ENCODE results near the gene FREY1.

- TF ChIP-seq, protein P1, sequence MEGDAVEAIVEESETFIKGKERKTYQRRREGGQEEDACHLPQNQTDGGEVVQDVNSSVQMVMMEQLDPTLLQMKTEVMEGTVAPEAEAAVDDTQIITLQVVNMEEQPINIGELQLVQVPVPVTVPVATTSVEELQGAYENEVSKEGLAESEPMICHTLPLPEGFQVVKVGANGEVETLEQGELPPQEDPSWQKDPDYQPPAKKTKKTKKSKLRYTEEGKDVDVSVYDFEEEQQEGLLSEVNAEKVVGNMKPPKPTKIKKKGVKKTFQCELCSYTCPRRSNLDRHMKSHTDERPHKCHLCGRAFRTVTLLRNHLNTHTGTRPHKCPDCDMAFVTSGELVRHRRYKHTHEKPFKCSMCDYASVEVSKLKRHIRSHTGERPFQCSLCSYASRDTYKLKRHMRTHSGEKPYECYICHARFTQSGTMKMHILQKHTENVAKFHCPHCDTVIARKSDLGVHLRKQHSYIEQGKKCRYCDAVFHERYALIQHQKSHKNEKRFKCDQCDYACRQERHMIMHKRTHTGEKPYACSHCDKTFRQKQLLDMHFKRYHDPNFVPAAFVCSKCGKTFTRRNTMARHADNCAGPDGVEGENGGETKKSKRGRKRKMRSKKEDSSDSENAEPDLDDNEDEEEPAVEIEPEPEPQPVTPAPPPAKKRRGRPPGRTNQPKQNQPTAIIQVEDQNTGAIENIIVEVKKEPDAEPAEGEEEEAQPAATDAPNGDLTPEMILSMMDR (tag by site-specific recombination; IDR thresholded peaks at IDR 0.05) = no peak
- TF ChIP-seq, protein P2, sequence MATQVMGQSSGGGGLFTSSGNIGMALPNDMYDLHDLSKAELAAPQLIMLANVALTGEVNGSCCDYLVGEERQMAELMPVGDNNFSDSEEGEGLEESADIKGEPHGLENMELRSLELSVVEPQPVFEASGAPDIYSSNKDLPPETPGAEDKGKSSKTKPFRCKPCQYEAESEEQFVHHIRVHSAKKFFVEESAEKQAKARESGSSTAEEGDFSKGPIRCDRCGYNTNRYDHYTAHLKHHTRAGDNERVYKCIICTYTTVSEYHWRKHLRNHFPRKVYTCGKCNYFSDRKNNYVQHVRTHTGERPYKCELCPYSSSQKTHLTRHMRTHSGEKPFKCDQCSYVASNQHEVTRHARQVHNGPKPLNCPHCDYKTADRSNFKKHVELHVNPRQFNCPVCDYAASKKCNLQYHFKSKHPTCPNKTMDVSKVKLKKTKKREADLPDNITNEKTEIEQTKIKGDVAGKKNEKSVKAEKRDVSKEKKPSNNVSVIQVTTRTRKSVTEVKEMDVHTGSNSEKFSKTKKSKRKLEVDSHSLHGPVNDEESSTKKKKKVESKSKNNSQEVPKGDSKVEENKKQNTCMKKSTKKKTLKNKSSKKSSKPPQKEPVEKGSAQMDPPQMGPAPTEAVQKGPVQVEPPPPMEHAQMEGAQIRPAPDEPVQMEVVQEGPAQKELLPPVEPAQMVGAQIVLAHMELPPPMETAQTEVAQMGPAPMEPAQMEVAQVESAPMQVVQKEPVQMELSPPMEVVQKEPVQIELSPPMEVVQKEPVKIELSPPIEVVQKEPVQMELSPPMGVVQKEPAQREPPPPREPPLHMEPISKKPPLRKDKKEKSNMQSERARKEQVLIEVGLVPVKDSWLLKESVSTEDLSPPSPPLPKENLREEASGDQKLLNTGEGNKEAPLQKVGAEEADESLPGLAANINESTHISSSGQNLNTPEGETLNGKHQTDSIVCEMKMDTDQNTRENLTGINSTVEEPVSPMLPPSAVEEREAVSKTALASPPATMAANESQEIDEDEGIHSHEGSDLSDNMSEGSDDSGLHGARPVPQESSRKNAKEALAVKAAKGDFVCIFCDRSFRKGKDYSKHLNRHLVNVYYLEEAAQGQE (tag by site-specific recombination; IDR thresholded peaks at IDR 0.05) = no peak
- TF ChIP-seq ZNF341 (tag by site-specific recombination; IDR thresholded peaks at IDR 0.05; ENCODE audit: low read depth) (no peak), MYNN (tag by site-specific recombination; IDR thresholded peaks at IDR 0.05; ENCODE audit: borderline replicate concordance) (no peak), GFI1B (tag by site-specific recombination; IDR thresholded peaks at IDR 0.05) (no peak), ZNF600 (tag by site-specific recombination; IDR thresholded peaks at IDR 0.05) (no peak), ZBTB1 (tag by site-specific recombination; IDR thresholded peaks at IDR 0.05) (no peak), SP2 (tag by site-specific recombination; IDR thresholded peaks at IDR 0.05) (no peak)
- TF ChIP-seq, protein P3, sequence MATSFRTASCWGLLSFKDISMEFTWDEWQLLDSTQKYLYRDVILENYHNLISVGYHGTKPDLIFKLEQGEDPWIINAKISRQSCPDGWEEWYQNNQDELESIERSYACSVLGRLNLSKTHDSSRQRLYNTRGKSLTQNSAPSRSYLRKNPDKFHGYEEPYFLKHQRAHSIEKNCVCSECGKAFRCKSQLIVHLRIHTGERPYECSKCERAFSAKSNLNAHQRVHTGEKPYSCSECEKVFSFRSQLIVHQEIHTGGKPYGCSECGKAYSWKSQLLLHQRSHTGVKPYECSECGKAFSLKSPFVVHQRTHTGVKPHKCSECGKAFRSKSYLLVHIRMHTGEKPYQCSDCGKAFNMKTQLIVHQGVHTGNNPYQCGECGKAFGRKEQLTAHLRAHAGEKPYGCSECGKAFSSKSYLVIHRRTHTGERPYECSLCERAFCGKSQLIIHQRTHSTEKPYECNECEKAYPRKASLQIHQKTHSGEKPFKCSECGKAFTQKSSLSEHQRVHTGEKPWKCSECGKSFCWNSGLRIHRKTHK (tag by site-specific recombination; IDR thresholded peaks at IDR 0.05) = no peak
Observed at GRCh38 chr11:45884596-45885185, 22.4 kb downstream of the FREY1 start.

Data from HEK293 (cell line).